Duodenal mucosa (tissue), 2 donors: ENCODE measurements around the gene ENAH.
"Not testable (repeated sequence)": the region's sequence is repeated elsewhere in the genome, so short reads cannot be mapped to it uniquely, and the experiment has no call there.

Experiments used
- H3K27ac ChIP-seq: one replicate; pipeline ENCODE4 v1.7.0; 2013; ENCODE audit warnings: low read depth, low read length
- H3K27me3 ChIP-seq, 2 donors: one replicate each; pipeline ENCODE4 v1.7.0; 2013; ENCODE audit warnings: low read length in 2 of 2, control low read depth in 1 of 2; ENCODE audit not compliant: insufficient read depth in 2 of 2, control insufficient read depth in 1 of 2
- H3K36me3 ChIP-seq, 2 donors: one replicate each; pipeline ENCODE4 v1.7.0; 2013; ENCODE audit warnings: low read length in 2 of 2, control low read depth in 1 of 2; ENCODE audit not compliant: insufficient read depth in 2 of 2, control insufficient read depth in 1 of 2
- H3K4me1 ChIP-seq, 2 donors: one replicate each; pipeline ENCODE4 v1.7.0; 2013; ENCODE audit warnings: low read length in 2 of 2, control low read depth in 1 of 2; ENCODE audit not compliant: insufficient read depth in 2 of 2, control insufficient read depth in 1 of 2
- H3K4me3 ChIP-seq, 2 donors: one replicate each; pipeline ENCODE4 v1.7.0; 2013; ENCODE audit warnings: low read length in 2 of 2, low read depth in 1 of 2
- H3K9ac ChIP-seq, 2 donors: one replicate each; pipeline ENCODE4 v1.7.0; 2013; ENCODE audit warnings: low read length in 2 of 2, low read depth in 1 of 2
- H3K9me3 ChIP-seq, 2 donors: one replicate each; pipeline ENCODE4 v1.7.0; 2013; ENCODE audit warnings: low read length in 2 of 2, control low read depth in 1 of 2; ENCODE audit not compliant: control insufficient read depth in 1 of 2

The ENAH gene

DNA sequence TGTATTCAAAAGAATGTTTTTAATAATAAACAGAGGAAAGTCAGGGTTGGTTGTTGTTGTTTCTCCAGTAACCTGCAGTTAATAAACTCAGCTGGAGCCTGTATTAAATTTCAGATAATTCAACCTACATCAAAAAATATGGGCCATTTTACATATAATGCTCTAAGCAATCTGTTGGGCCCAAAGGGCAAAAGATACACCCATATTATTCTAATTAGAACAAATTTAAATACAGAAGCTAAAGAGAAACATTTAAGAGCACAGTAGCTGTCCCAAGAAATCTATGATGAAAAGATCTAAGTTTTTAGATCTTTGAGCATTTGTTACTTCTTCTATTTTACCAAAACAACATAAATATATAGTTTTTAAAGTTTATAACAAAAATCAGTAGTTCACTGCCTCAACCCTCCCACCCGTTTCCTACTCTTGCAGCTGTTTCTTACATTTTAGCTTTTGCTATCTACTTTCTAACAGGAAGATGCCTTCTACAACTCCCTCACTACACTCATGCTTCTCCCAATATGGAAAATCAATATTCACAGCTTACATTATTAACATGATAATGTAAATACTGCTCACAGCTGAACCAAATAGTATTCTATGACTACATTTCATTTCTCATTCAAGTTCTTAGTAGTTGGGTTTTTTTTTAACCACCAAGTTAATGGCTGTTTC, 130.2 kb downstream of the ENAH start:
- Histone ChIP-seq H3K36me3 (no peaks in the 10 kb centered on the region), H3K9me3 (no peaks in the 10 kb centered on the region), H3K27ac (no peak overlapping the region), H3K27me3 (no peaks in the 10 kb centered on the region), H3K9ac (no peak overlapping the region), H3K4me3 (no peak overlapping the region), H3K4me1 (peaks cover 0 to 4% of the 10 kb centered on the region in 2 donors)

GRCh38 chr1:225520587-225521227, 132.2 kb downstream of the ENAH start:
- H3K9ac ChIP-seq = no peak overlapping the region

DNA sequence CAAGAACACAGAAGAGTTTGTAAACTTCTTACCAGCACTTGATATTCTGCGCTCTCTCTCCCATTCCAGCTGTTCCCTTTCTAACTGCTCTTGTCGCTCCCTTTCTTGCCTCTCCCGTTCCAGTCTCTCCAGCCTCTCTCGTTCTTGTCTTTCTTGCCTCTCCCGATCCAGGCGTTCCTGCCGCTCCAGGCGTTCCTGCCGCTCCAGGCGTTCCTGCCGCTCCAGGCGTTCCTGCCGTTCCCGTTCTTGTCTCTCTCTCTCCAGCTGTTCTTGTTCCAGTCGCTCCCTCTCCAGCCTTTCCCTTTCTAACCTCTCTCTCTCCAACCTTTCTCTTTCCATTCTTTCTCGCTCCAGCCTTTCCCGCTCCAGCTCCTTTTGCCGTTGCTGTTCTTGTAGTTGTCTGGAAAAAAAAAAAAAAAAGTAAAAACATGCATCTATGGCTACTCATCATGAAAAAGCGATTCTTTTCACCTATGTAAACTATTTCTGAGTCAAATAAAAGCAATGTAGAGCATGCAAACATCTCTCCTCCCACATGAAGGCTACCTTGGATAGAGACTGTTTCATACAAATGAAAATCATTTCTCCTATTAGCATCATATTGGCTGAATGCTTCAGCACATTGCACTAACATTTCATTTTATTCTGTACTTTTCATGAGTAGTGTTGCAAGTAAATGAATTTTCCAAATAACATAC, 133.6 kb downstream of the ENAH start:
- Histone ChIP-seq H3K27ac (no peak overlapping the region), H3K36me3 (peaks cover 0 to 3% of the 10 kb centered on the region in 2 donors), H3K27me3 (no peaks in the 10 kb centered on the region), H3K4me1 (peaks cover 0 to 4% of the 10 kb centered on the region in 2 donors), H3K9ac (no peak overlapping the region), H3K9me3 (no peaks in the 10 kb centered on the region), H3K4me3 (no peak overlapping the region)

More at GRCh38 chr1:225520587-225521227, 132.2 kb downstream of the ENAH start:
- Histone ChIP-seq H3K4me1 (peaks cover 0 to 4% of the 10 kb centered on the region in 2 donors), H3K9me3 (no peaks in the 10 kb centered on the region), H3K4me3 (no peak overlapping the region), H3K36me3 (peaks cover 0 to 3% of the 10 kb centered on the region in 2 donors), H3K27ac (no peak overlapping the region), H3K27me3 (no peaks in the 10 kb centered on the region)

DNA sequence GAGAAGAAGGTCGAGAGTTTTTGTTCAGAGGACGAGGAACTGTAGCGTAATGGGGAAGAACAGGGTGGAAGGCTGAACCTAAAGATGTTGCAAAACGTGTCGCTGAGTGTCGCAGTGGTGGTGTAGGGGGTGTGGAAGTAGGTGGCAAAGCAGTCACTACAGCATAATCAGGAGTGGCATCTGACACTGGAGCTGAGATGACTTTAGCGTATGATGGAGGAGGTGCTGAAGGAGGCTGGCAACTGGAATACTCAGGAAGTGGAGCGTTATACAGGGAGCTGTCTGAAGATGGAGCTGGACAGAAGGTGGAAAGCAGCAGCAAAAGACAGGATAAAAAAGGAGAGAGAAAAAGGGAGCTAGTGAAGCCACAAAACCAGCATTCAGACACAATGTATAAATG, 135.2 kb downstream of the ENAH start:
- Histone ChIP-seq H3K4me3 (no peak overlapping the region), H3K27ac (no peak overlapping the region), H3K9ac (no peak overlapping the region), H3K9me3 (no peaks in the 10 kb centered on the region), H3K4me1 (no peaks in the 10 kb centered on the region), H3K36me3 (peaks cover 0 to 5% of the 10 kb centered on the region in 2 donors), H3K27me3 (no peaks in the 10 kb centered on the region)

DNA sequence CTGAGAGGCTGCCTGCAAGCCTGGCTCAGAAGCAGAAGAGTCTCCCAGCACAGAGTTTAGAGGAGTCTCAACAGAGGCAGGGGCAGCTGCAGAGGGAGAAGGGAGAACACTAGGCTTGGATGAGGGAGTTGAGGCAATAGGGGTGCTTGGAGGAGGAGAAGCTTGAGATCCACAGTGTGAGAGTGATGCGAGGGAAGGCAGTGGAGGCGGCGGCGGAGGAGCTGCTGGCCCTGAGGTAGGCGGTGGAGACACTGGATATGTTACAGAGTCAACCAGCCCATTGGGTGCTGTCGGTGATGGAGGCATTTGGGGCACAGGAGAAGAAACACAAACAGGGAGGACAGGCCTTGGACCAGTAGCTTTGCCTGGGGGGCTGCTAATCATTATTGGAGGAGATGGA, 135.7 kb downstream of the ENAH start:
- no peak overlapping the region for H3K27ac ChIP-seq
- H3K36me3 ChIP-seq = peaks cover 0 to 9% of the 10 kb centered on the region in 2 donors
- no peak overlapping the region for H3K4me3 ChIP-seq
- no peak overlapping the region for H3K9ac ChIP-seq
- no peaks in the 10 kb centered on the region for H3K9me3 ChIP-seq
- H3K4me1 ChIP-seq = no peaks in the 10 kb centered on the region
- H3K27me3 ChIP-seq = no peaks in the 10 kb centered on the region

DNA sequence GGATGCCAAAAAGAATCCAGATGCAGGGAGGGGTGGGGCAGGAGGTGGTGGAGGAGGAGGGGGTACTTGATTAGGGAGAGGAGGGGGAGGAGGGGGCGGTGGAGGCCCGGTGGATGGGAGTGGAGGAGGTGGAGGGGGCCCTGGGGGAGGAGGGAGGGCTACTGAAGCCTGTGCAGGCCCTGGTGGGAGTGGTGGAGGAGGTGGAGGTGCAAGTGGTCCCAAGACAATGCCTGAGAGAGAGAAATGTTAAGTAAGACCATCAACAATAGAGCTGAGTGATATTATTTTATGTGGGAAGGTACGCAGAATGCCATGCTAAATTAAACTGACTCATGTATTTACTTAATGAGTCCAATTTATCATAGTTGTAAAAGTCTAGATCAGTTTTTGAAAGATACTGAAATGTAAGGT, 138.2 kb downstream of the ENAH start:
- Histone ChIP-seq H3K27ac (no peak overlapping the region), H3K36me3 (peaks cover 0 to 9% of the 10 kb centered on the region in 2 donors), H3K9ac (no peak overlapping the region)

DNA sequence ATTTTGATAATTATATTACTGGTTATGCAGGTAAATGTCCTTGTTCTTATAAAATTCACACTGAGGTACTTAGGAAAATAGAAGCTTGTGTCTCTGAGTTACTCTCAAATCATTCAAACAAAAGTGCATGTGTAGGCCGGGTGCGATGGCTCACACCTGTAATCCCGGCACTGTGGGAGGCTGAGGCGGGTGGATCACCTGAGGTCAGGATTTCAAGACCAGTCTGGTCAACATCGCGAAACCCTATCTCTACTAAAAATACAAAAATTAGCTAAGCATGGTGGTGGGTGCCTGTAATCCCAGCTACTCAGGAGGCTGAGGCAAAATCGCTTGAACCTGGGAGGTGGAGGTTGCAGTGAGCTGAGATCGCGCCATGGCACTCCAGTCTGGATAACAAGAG, 139.3 kb downstream of the ENAH start:
- not testable (repeated sequence) for H3K4me3 ChIP-seq, H3K4me1 ChIP-seq, H3K9me3 ChIP-seq, H3K36me3 ChIP-seq, H3K27me3 ChIP-seq, H3K27ac ChIP-seq, H3K9ac ChIP-seq

More for the DNA sequence above, 138.2 kb downstream of the ENAH start:
- H3K4me3 ChIP-seq = no peak overlapping the region
- H3K27me3 ChIP-seq = no peaks in the 10 kb centered on the region
- H3K9me3 ChIP-seq = no peaks in the 10 kb centered on the region
- no peaks in the 10 kb centered on the region for H3K4me1 ChIP-seq

DNA sequence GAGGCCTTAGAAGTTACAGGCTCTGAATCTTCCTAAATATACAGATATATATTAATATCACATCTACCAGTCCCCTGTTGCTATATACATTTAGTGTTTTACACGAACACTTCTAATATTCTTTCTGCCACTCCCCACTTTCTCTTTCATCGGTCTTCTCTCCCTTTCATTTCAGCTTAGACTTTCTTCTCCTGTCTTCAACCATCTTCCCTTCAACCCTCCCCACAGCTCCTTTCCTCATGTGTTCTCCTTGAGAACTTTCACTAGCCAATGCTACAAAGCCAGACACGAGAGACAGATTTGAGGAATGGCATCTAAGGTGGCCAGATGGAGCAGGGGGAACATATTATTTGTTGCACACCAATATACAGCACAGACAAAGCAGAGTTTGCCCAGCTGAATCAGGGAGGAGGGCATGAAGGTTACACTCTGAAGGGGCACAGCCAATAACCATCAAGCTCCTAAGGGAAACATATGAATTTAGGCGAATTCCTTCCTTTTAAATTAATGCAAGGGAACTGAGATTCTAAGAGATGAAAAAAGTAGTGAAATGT, 141.0 kb downstream of the ENAH start:
- Histone ChIP-seq H3K9ac (no peak overlapping the region), H3K9me3 (no peaks in the 10 kb centered on the region), H3K36me3 (peaks cover 0 to 6% of the 10 kb centered on the region in 2 donors), H3K27me3 (no peaks in the 10 kb centered on the region), H3K27ac (no peak overlapping the region), H3K4me1 (peaks cover 0 to 5% of the 10 kb centered on the region in 2 donors), H3K4me3 (no peak overlapping the region)

- not testable (repeated sequence) for H3K36me3 ChIP-seq, H3K9me3 ChIP-seq, H3K4me3 ChIP-seq, H3K27me3 ChIP-seq, H3K27ac ChIP-seq, H3K9ac ChIP-seq, H3K4me1 ChIP-seq
Measured at GRCh38 chr1:225510740-225511139, 142.2 kb downstream of the ENAH start.

GRCh38 chr1:225509770-225510169, 143.2 kb downstream of the ENAH start:
- Histone ChIP-seq H3K9me3 (no peaks in the 10 kb centered on the region), H3K9ac (no peak overlapping the region), H3K27me3 (no peaks in the 10 kb centered on the region), H3K27ac (no peak overlapping the region), H3K36me3 (peaks cover 0 to 6% of the 10 kb centered on the region in 2 donors), H3K4me3 (no peak overlapping the region), H3K4me1 (peaks cover 0 to 5% of the 10 kb centered on the region in 2 donors)
